Measurements from ENCODE around the gene SLC44A4.

GRCh38 chr6:31822036-31822821 is 56.6 kb downstream of the SLC44A4 start:
- no peak for TF ChIP-seq CTCF (conservative IDR thresholded peaks at IDR 0.05; ENCODE audit: low read depth, low read length)
- no peak for TF ChIP-seq EZH2 (IDR thresholded peaks at IDR 0.05; ENCODE audit: borderline replicate concordance, low read depth, low read length, poor library complexity, severe bottlenecking)

Data from A673 (cell line).